GM23248 (cell line): ENCODE data around the gene ADCY5.

Experiments
- EZH2 ChIP-seq: fragments of 200-600 bp; sonication (generic); IDR thresholded peaks from 2 replicates; pipeline ENCODE4 v1.6.1; 2018; ENCODE audit warnings: antibody characterized with exemption, mild to moderate bottlenecking; ENCODE audit not compliant: insufficient read depth, poor library complexity, severe bottlenecking
- EZH2phosphoT487 ChIP-seq: fragments of 200-600 bp; sonication (generic); IDR thresholded peaks from 2 replicates; pipeline ENCODE4 v1.6.1; 2018; ENCODE audit warnings: antibody characterized with exemption, moderate library complexity, mild to moderate bottlenecking, low read depth; ENCODE audit not compliant: insufficient read depth

DNA sequence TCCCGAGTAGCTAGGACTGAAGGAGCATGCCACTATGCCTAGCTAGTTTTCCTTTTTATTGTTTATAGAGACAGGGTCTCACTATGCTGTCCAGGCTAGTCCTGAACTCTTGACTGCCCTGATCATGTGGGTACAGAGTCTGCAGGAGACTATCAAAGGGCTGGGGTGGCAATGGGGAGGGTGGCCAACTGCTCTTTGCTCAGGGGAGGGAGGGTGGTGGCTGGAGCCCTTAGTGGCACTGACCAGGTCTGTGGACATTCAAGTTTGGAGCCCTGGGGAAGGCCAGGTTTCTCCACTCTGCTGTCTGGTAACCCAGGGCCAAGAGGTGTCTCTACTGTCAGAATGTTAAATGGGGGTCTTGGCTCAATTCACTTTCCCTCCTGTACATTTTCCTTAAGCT is 125.1 kb downstream of the ADCY5 start:
- TF ChIP-seq EZH2phosphoT487 (no peak), EZH2 (no peak)
